ENCODE results near the gene CBFA2T2. TPM values are rescaled to one million over a fixed set of nuclear protein-coding genes. Genes with fewer than 3 reads are reported as not detected.
"Not testable (repeated sequence)": the region's sequence is repeated elsewhere in the genome, so short reads cannot be mapped to it uniquely, and the experiment has no call there.

Gene CBFA2T2
- total and polyA plus RNA-seq, 2 experiments from 2014 or later = 29.2 to 33.1 TPM

DNA sequence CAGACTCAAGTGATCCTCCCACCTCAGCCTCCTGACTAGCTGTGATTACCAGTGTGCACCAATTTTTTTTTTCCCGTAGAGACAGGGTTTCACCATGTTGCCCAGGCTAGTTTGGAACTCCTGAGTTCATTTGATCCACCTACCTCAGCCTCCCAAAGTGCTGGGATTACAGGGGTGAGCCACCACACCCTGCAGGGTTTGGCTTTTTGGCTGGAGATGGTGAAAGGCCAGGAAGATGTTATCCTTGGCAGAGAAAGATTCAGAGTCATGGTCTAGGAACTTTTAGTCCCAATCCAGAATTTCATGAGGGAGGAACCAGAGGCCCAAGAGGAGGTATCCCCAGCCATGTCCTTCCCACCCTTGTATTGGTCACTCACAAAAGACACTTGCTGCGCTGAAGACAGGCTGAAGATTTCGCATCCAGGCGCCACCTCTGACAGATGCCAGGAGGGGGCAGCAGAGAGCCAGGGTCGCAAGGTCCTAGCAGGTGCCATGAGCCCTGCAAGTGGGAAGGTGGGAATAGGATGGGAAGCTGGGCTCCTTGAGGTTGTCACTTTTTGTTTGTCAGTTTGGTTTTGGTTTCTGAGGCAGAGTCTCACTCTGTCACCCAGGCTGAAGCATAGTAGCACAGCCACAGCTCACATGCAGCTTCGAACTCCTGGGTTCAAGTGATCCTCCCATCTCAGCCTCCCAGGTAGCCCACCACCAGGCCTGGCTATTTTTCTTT, 32.8 kb upstream of the CBFA2T2 start:
- H3K27me3 ChIP-seq; H3K4me1 ChIP-seq (ENCODE audit: insufficient read depth); H3K9me3 ChIP-seq (ENCODE audit: low read depth); H3K9me2 ChIP-seq (replicated peaks; ENCODE audit: insufficient read depth); H3K4me2 ChIP-seq; H3K27ac ChIP-seq; H3K36me3 ChIP-seq (replicated peaks; ENCODE audit: insufficient read depth, low read depth); H3K79me2 ChIP-seq; H4K20me1 ChIP-seq (ENCODE audit: insufficient read depth, poor library complexity, severe bottlenecking); H3K4me3 ChIP-seq; H2AFZ ChIP-seq: not testable (repeated sequence)
- TF ChIP-seq, protein P1, sequence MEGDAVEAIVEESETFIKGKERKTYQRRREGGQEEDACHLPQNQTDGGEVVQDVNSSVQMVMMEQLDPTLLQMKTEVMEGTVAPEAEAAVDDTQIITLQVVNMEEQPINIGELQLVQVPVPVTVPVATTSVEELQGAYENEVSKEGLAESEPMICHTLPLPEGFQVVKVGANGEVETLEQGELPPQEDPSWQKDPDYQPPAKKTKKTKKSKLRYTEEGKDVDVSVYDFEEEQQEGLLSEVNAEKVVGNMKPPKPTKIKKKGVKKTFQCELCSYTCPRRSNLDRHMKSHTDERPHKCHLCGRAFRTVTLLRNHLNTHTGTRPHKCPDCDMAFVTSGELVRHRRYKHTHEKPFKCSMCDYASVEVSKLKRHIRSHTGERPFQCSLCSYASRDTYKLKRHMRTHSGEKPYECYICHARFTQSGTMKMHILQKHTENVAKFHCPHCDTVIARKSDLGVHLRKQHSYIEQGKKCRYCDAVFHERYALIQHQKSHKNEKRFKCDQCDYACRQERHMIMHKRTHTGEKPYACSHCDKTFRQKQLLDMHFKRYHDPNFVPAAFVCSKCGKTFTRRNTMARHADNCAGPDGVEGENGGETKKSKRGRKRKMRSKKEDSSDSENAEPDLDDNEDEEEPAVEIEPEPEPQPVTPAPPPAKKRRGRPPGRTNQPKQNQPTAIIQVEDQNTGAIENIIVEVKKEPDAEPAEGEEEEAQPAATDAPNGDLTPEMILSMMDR (IDR thresholded peaks at IDR 0.05; ENCODE audit: poor library complexity) = peak; percentile 100
- 21% methylated on average over 5 of the region's 6 CpGs for WGBS (ENCODE audit: low lambda C conversion rate, missing lambda C conversion rate)
- DNase-seq (ENCODE audit: low spot score) = peak; percentile 91

DNA sequence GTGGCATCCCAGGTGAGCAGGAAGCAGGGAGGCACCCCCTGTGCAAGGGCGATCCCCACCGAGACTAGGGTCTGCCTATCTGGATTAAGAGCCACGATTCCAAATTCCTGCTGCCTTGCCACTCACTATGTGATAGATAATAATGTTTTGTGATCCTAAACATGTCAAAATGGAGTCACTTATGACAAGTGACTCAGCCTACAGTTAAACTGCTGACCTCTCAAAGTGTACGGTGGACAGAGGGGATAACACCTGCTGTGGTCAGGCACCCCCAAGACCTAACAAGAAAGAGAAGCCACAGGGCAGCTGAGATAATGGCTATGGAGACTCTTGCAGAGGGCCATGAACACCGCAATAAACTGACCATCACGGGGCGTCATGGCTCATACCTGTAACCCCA, 30.3 kb upstream of the CBFA2T2 start:
- Histone ChIP-seq H3K36me3 (replicated peaks; ENCODE audit: insufficient read depth, low read depth) (no peaks in the 10 kb centered on the region), H3K79me2 (no peaks in the 10 kb centered on the region), H3K4me3 (no peak overlapping the region), H3K9me3 (ENCODE audit: low read depth) (no peaks in the 10 kb centered on the region), H3K27me3 (no peaks in the 10 kb centered on the region), H3K4me2 (no peak overlapping the region), H3K9me2 (replicated peaks; ENCODE audit: insufficient read depth) (no peaks in the 10 kb centered on the region), H3K27ac (no peak overlapping the region), H3K4me1 (ENCODE audit: insufficient read depth) (no peaks in the 10 kb centered on the region), H4K20me1 (ENCODE audit: insufficient read depth, poor library complexity, severe bottlenecking) (no peaks in the 10 kb centered on the region), H2AFZ (no peak overlapping the region)
- TF ChIP-seq EZH2 (IDR thresholded peaks at IDR 0.05; ENCODE audit: borderline replicate concordance) = no peak
- TF ChIP-seq, protein P1 (IDR thresholded peaks at IDR 0.05; ENCODE audit: poor library complexity) = no peak
- TF ChIP-seq EZH2phosphoT487 (IDR thresholded peaks at IDR 0.05; ENCODE audit: low read depth, severe bottlenecking, unreplicated experiment) = no peak
- WGBS (ENCODE audit: low lambda C conversion rate, missing lambda C conversion rate) = 87% methylated on average over 7 of the region's 7 CpGs
- DNase-seq (ENCODE audit: low spot score) = no peak

DNA sequence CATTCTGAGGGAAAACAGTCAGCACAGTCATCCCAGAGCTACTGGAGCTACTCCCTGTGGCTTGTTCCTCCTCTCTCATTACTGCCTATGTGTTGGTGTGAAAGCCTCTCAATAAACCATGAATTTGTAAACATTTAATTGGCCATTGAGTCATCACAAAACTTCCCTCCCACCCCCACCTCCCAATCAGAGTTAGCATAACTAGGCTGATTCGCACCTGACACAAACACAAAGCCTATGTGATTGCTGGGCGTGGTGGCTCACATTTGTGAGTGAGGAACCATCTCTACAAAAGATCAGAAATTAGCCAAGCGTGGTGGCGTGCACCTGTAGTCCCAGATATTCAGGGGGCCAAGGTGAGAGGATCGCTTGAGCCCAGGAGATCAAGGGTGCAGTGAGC, 29.2 kb upstream of the CBFA2T2 start:
- H3K27ac ChIP-seq = no peak overlapping the region
- H3K4me2 ChIP-seq = no peak overlapping the region
- H2AFZ ChIP-seq = no peak overlapping the region
- H4K20me1 ChIP-seq (ENCODE audit: insufficient read depth, poor library complexity, severe bottlenecking) = no peaks in the 10 kb centered on the region
- no peak overlapping the region for H3K4me3 ChIP-seq
- TF ChIP-seq EZH2phosphoT487 (IDR thresholded peaks at IDR 0.05; ENCODE audit: low read depth, severe bottlenecking, unreplicated experiment) (no peak), EZH2 (IDR thresholded peaks at IDR 0.05; ENCODE audit: borderline replicate concordance) (no peak)
- TF ChIP-seq, protein P1 (IDR thresholded peaks at IDR 0.05; ENCODE audit: poor library complexity) = no peak
- 89% methylated on average over 5 of the region's 5 CpGs for WGBS (ENCODE audit: low lambda C conversion rate, missing lambda C conversion rate)
- no peaks in the 10 kb centered on the region for H3K36me3 ChIP-seq (replicated peaks; ENCODE audit: insufficient read depth, low read depth)
- DNase-seq (ENCODE audit: low spot score) = no peak
- no peaks in the 10 kb centered on the region for H3K79me2 ChIP-seq
- no peaks in the 10 kb centered on the region for H3K9me2 ChIP-seq (replicated peaks; ENCODE audit: insufficient read depth)
- H3K27me3 ChIP-seq = no peaks in the 10 kb centered on the region
- no peaks in the 10 kb centered on the region for H3K4me1 ChIP-seq (ENCODE audit: insufficient read depth)
- no peaks in the 10 kb centered on the region for H3K9me3 ChIP-seq (ENCODE audit: low read depth)

Measured in hepatocyte (in vitro differentiated cells).